GM18951 (cell line): Measurements from ENCODE around the gene CD164L2.

ENCODE experiments used
- POLR2A ChIP-seq: IDR thresholded peaks from 4 replicates; pipeline ENCODE4 v1.6.1; 2011; ENCODE audit warnings: mild to moderate bottlenecking; ENCODE audit not compliant: insufficient read length, insufficient read depth; ENCODE audit errors: extremely low read depth
- in situ Hi-C: fragments of 300-500 bp; cut with MboI; formaldehyde crosslinking; loops from one replicate; pipeline ENCODE4 v1.12.0; 2022; ENCODE audit warnings: low sequenced_read_pairs, mixed read lengths, inconsistent platforms; ENCODE audit not compliant: unreplicated experiment

Gene CD164L2

GRCh38 chr1:27399251-27400025, 16.3 kb upstream of the CD164L2 start:
- in situ Hi-C loops, result loop anchor here (5.0 kb wide), 1 partner anchor 208 kb away; no protein-coding TSS in a partner anchor
- peak; percentile 10 for TF ChIP-seq POLR2A

- in situ Hi-C loops, result loop anchor here (5.0 kb wide), 1 partner anchor 209 kb away; no protein-coding TSS in a partner anchor
- no peak for TF ChIP-seq POLR2A
Observed at GRCh38 chr1:27398405-27399149, 15.4 kb upstream of the CD164L2 start.

- TF ChIP-seq POLR2A, result no peak
- in situ Hi-C loops, result loop anchor here (5.0 kb wide), 1 partner anchor 210 kb away; no protein-coding TSS in a partner anchor
Observed at GRCh38 chr1:27397749-27398148, 14.6 kb upstream of the CD164L2 start.

DNA sequence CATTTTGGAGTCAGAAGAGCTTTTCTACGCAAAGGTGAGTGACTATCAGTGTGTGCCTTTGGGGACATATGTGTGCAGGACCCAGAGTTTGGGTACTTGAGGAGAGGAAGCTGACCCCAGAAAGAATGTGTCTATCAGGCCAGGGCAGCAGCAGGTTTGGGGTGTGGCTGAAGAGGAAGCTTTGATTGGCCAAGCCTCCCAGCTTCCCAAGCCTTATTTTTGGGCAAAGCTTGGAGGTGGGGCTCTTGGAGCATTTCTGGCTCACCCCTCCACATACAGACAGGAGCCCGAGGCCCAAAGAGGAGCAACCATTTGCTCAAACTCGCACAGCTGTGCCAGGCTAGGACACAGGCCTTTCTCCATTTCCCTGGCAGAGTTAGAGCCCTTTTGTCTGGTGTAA, 14.0 kb upstream of the CD164L2 start:
- in situ Hi-C loops, result loop anchor here (5.0 kb wide), 1 partner anchor 210 kb away; no protein-coding TSS in a partner anchor
- TF ChIP-seq POLR2A, result no peak

DNA sequence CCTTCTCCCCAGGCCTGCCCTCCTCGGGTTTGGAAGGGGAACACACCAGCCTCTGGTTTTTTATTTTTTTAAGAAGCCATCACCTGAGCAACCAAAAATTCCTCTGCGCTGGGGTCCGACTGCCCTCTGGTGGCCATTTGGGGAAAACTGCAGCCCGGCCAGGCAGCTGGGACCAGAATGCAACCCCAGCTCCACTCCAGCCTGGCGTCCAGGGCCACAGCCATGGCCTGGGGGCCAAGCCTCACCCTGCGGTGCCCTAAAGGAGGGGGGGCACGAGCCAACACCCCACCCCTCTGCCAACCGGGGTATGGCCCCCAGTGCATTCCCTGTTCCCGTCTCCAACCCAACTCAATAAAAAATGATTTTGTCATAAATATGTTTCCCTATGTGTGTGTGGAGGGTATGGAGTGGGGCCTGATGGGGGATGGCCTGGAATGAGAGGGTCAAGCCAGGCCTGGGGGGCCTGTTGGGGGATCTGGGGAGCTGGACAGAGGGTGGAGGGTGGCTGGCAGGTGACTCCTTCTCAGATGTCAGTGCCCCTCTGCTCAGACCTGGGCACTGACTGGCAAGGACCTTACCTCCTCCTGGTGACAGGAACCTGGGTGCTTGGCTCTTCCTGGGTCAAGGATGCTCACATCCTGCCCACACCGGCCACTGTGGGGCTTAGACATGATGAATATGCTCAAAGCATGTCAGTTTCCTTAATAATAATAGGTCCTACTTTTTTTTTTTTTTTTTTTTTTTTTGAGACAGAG, 12.5 kb upstream of the CD164L2 start:
- in situ Hi-C loops, result loop anchor here (5.0 kb wide), 1 partner anchor 212 kb away; no protein-coding TSS in a partner anchor
- TF ChIP-seq POLR2A, result no peak

DNA sequence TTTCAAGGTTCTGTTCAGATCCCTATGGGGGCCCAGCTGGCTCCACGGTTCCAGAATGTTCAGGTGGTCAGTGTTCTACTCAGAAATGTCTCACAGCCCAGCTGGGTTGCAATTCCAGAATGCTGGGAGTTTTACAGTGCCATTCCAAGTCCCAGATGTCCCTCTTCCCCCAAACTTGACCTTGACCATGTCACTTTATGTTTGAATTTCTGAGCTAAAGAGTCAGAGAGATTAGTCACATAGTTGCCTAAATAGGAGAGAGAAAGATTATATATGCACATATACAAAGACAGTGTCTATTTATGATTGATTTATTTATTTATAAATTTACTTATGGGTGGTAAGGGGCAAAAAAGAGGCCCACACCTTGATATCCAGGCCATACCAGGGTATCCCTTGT, 11.8 kb upstream of the CD164L2 start:
- in situ Hi-C loops, result loop anchor here (5.0 kb wide), 2 partner anchors 93 to 212 kb away; no protein-coding TSS in a partner anchor
- TF ChIP-seq POLR2A, result no peak

DNA sequence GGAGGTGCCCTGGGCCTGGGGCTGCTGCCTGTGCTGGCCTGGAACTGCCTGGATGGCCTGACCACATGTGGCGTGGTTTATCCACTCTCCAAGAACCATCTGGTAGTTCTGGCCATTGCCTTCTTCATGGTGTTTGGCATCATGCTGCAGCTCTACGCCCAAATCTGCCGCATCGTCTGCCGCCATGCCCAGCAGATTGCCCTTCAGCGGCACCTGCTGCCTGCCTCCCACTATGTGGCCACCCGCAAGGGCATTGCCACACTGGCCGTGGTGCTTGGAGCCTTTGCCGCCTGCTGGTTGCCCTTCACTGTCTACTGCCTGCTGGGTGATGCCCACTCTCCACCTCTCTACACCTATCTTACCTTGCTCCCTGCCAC, 11.1 kb upstream of the CD164L2 start:
- TF ChIP-seq POLR2A, result no peak
- in situ Hi-C loops, result loop anchor here (5.0 kb wide), 1 partner anchor 92 kb away; no protein-coding TSS in a partner anchor

DNA sequence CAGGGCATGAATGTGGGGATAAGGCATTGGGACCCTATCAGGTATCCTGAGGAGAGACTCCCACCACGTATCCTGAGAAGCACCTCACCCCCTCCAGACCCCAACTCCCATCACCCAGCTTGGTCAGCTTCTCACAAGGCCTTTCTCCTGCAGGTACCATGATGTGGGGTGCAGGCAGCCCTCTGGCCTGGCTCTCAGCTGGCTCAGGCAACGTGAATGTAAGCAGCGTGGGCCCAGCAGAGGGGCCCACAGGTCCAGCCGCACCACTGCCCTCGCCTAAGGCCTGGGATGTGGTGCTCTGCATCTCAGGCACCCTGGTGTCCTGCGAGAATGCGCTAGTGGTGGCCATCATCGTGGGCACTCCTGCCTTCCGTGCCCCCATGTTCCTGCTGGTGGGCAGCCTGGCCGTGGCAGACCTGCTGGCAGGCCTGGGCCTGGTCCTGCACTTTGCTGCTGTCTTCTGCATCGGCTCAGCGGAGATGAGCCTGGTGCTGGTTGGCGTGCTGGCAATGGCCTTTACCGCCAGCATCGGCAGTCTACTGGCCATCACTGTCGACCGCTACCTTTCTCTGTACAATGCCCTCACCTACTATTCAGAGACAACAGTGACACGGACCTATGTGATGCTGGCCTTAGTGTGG, 10.6 kb upstream of the CD164L2 start:
- in situ Hi-C loops, result loop anchor here (5.0 kb wide), 1 partner anchor 91 kb away; no protein-coding TSS in a partner anchor
- TF ChIP-seq POLR2A, result no peak

DNA sequence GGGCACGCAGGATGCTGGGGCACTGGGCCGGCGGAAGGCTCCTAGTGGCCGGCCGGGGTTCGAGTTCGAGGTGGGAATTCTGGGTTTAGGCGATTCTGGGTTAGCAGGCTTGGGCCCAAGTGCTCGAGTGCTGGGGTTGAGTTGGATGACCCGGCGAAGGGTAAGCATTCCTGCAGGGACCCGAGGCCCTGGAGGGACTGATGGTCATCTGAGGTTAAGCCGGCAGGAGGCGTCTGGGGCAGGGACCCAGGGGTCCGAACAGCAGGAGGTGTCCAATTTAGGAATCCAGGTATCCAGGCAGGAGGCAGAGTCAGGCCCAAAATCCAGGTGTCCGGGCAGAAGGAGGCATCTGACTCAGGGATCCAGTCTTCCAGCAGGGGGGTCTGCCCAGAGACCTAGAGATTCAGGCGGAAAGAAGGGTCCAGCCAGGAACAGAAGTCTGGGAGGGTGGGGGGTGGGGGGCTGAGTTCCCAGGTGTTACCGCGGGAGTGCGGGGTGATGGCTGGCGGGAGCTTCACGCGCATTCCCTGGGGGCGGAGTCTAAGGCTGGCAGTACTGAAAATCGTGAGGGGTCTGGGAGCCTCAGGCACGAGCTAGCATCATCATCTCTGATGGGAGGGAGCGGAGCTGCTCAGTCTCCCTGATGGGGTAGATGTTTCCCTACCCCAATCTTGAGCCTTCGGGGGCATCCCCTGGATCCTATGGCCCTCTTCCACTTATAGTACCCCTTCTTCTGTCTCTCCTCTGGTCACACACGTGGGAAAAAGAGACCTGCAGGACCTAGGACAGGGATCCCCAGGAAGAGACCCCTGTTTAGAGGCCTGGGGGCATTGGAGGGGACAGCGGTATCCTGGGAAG, 9.9 kb upstream of the CD164L2 start:
- TF ChIP-seq POLR2A, result no peak
- in situ Hi-C loops, result loop anchor here (5.0 kb wide), 1 partner anchor 91 kb away; no protein-coding TSS in a partner anchor

DNA sequence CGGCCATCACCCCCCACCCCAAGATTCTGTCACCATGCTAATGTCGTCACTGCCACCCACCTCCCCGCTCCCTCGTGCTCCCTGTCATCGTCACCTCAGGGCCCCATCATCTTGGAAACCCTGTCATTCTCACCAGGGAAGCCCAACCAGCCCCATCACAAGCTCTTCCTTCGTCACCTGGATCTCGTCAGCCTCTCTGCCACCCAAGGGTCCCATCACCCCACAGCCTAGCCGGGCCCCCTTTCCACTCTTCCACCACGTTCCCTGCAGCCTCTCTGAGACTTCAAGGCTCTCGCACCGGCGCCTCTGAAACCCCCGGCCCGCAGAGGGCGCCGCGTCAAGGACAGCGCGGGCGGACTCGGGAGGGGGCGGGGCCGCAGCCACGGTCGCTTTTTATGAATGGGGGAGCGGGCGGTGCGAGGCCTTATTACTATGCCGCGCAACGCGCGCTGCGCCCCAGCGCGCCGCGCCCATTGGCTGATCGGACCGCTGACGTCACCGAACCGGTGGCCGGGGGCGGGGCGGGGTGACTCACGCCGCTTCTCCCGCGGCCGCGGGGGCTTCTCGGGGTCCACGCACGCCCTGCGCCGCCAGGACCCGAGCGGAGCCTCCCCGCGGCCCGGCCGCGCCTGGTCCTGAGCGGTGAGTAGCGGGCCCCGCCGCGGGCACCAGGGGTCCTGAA, 9.1 kb upstream of the CD164L2 start, which contains the start of gene GPR3:
Gene GPR3 (plus strand): TSS at position 527 of the 682 bp plus-strand sequence. CDS start 1,177 bp downstream, outside the sequence.
- peak; percentile 25 for TF ChIP-seq POLR2A
- in situ Hi-C loops, result loop anchor here (5.0 kb wide), 1 partner anchor 90 kb away; no protein-coding TSS in a partner anchor
